ENCODE data around the gene CTDSP2. TPM values are rescaled to one million over a fixed set of nuclear protein-coding genes. Genes with fewer than 3 reads are reported as not detected.

The CTDSP2 gene
- polyA plus RNA-seq, 1 of the 3 experiments (the other 2 are of a cell fraction) = 119 TPM

GRCh38 chr12:57869298-57869926, 22.9 kb upstream of the CTDSP2 start:
- H4K20me1 ChIP-seq (ENCODE audit: insufficient read depth) = no peaks in the 10 kb centered on the region
- TF ChIP-seq FOSL2 (IDR thresholded peaks at IDR 0.05; ENCODE audit: borderline replicate concordance, low read depth) (no peak), MAX (IDR thresholded peaks at IDR 0.05; ENCODE audit: low read depth) (no peak), GATA2 (CRISPR knock-in tag; IDR thresholded peaks at IDR 0.05) (no peak), USF1 (IDR thresholded peaks at IDR 0.05; ENCODE audit: borderline replicate concordance, low read depth) (no peak), RCOR1 (IDR thresholded peaks at IDR 0.05; ENCODE audit: low read length) (no peak), GABPA (IDR thresholded peaks at IDR 0.05; ENCODE audit: low read depth) (no peak), MXI1 (IDR thresholded peaks at IDR 0.05; ENCODE audit: low read depth, low read length) (no peak), USF2 (IDR thresholded peaks at IDR 0.05; ENCODE audit: borderline replicate concordance, low read depth, low read length) (no peak), SIN3A (IDR thresholded peaks at IDR 0.05; ENCODE audit: borderline replicate concordance, low read depth, low read length) (no peak), ELF1 (IDR thresholded peaks at IDR 0.05) (no peak), JUND (IDR thresholded peaks at IDR 0.05) (no peak), MEF2A (IDR thresholded peaks at IDR 0.05; ENCODE audit: borderline replicate concordance, low read depth) (no peak), TCF12 (IDR thresholded peaks at IDR 0.05) (no peak), EP300 (IDR thresholded peaks at IDR 0.05; ENCODE audit: borderline replicate concordance in 1 of 2, low read depth in 1 of 2, low read length in 1 of 2) (no peak), EZH2phosphoT487 (IDR thresholded peaks at IDR 0.05; ENCODE audit: borderline replicate concordance, low read depth) (no peak), IRF3 (IDR thresholded peaks at IDR 0.05; ENCODE audit: low read depth, low read length) (no peak), SMC3 (IDR thresholded peaks at IDR 0.05; ENCODE audit: low read depth, low read length) (no peak), CTCF (IDR thresholded peaks at IDR 0.05) (no peak), RFX5 (IDR thresholded peaks at IDR 0.05; ENCODE audit: low read length) (no peak), CHD2 (IDR thresholded peaks at IDR 0.05; ENCODE audit: low read length, partially characterized antibody) (no peak)
- H3F3A ChIP-seq (replicated peaks; ENCODE audit: insufficient read depth) = no peaks in the 10 kb centered on the region
- H3K9me2 ChIP-seq = no peaks in the 10 kb centered on the region
- no peaks in the 10 kb centered on the region for H3K36me3 ChIP-seq (replicated peaks in 1 of 2; ENCODE audit: control insufficient read depth in 1 of 2, insufficient read depth in 2 of 2, low read length in 1 of 2)
- H2AFZ ChIP-seq (ENCODE audit: low read depth) = no peak overlapping the region
- no peaks in the 10 kb centered on the region for H3K9me3 ChIP-seq
- POLR2A ChIA-PET = interaction anchor here (0.7 kb wide), 1 partner anchor 24 kb away, joined by 3 read pairs; no protein-coding TSS in a partner anchor
- 0 out of 4 replicates have a peak overlapping the region, but pooled peaks of 1 of the 2 experiments have one; percentile 36 for H3K27ac ChIP-seq (ENCODE audit: low read depth in 2 of 2, low read length in 1 of 2)
- H3K4me2 ChIP-seq = no peak overlapping the region
- no peak overlapping the region for H3K9ac ChIP-seq
- peaks cover 0 to 15% of the 10 kb centered on the region in 2 experiments; a peak in 1 of 4 replicates for H3K4me1 ChIP-seq (ENCODE audit: control insufficient read depth in 1 of 2, insufficient read depth in 2 of 2, low read depth in 1 of 2, low read length in 1 of 2)
- DNase-seq = no peak
- WGBS (ENCODE audit: low lambda C conversion rate) = 86% methylated on average over 10 of the region's 11 CpGs
- CTCF ChIA-PET = interaction anchor here (1.0 to 4.0 kb wide), 4 partner anchors 19 to 37 kb away, joined by 3 to 14 read pairs (median 6); no protein-coding TSS in a partner anchor
- H3K27me3 ChIP-seq (ENCODE audit: insufficient read depth) = no peaks in the 10 kb centered on the region
- H3K4me3 ChIP-seq (ENCODE audit: low read depth in 2 of 2, low read length in 1 of 2) = no peak overlapping the region
- H3K79me2 ChIP-seq (ENCODE audit: insufficient read depth) = no peaks in the 10 kb centered on the region
